ENCODE measurements around the gene SH3BP4. TPM values are rescaled to one million over a fixed set of nuclear protein-coding genes. Genes with fewer than 3 reads are reported as not detected.

Gene SH3BP4
- total and polyA plus RNA-seq, 2 of the 8 experiments (the other 6 are each of a cell fraction or from before 2014, with no cell fraction given) = 28.3 to 35.4 TPM

GRCh38 chr2:234939576-234939975 is 12.2 kb upstream of the SH3BP4 start:
- no peak overlapping the region for H3K4me3 ChIP-seq (ENCODE audit: extremely low read depth in 1 of 4, insufficient read depth in 2 of 4, low read depth in 3 of 4, low read length in 4 of 4)
- no peaks in the 10 kb centered on the region for H3K79me1 ChIP-seq (ENCODE audit: low read depth, low read length)
- H3K18ac ChIP-seq (ENCODE audit: extremely low read depth, low read length) = no peak overlapping the region
- no peak overlapping the region for H2BK12ac ChIP-seq (ENCODE audit: low read depth, low read length)
- no peak overlapping the region for H3K4me2 ChIP-seq (ENCODE audit: insufficient read depth in 1 of 2, low read depth in 2 of 2, low read length in 2 of 2)
- no peak overlapping the region for H2AK5ac ChIP-seq (ENCODE audit: low read depth, low read length)
- no peak overlapping the region for H2BK15ac ChIP-seq (ENCODE audit: low read length)
- H3K9me3 ChIP-seq (ENCODE audit: insufficient read depth in 2 of 2, low read depth in 1 of 2, low read length in 1 of 2) = no peaks in the 10 kb centered on the region
- DNase-seq (ENCODE audit: low read depth in 1 of 2, low spot score in 2 of 2) (no peak), FAIRE-seq (no peak)
- H4K8ac ChIP-seq (ENCODE audit: extremely low read depth, insufficient read depth, low read length) = no peak overlapping the region
- no peaks in the 10 kb centered on the region for H3K36me3 ChIP-seq (ENCODE audit: control insufficient read depth in 2 of 4, insufficient read depth in 4 of 4, low read length in 3 of 4)
- H3K4ac ChIP-seq (replicated peaks; ENCODE audit: insufficient read length, low read depth, low read length) = no peak overlapping the region
- no peaks in the 10 kb centered on the region for H3K79me2 ChIP-seq (ENCODE audit: control insufficient read depth in 1 of 2, insufficient read depth in 2 of 2, low read length in 2 of 2)
- peaks cover 3% of the 10 kb centered on the region; the same call in 1 of the 2 replicates for H3K23me2 ChIP-seq (ENCODE audit: low read depth, low read length)
- no peak overlapping the region for H4K5ac ChIP-seq (ENCODE audit: insufficient read length, low read depth, low read length)
- H4K20me1 ChIP-seq (replicated peaks in 1 of 2; ENCODE audit: control insufficient read depth in 1 of 2, insufficient read depth in 2 of 2, low read length in 2 of 2) = no peaks in the 10 kb centered on the region
- no peak overlapping the region for H2BK5ac ChIP-seq (ENCODE audit: low read depth, low read length)
- no peak overlapping the region for H2BK20ac ChIP-seq (ENCODE audit: low read length)
- H3K14ac ChIP-seq (ENCODE audit: insufficient read length) = no peak overlapping the region
- H3K23ac ChIP-seq (ENCODE audit: insufficient read length) = no peak overlapping the region
- ChIA-PET POLR2A (ENCODE audit: partially characterized antibody) (no interaction called here), CTCF (ENCODE audit: partially characterized antibody) (interaction anchor here (1.2 kb wide), 1 partner anchor 11 kb away, joined by 3 read pairs; no protein-coding TSS in a partner anchor)
- H2BK120ac ChIP-seq (replicated peaks; ENCODE audit: low read depth, low read length) = no peak overlapping the region
- H3K4me1 ChIP-seq (replicated peaks in 1 of 4; ENCODE audit: control insufficient read depth in 3 of 4, insufficient read depth in 4 of 4, low read length in 3 of 4) = peaks cover 0 to 9% (median 3%) of the 10 kb centered on the region in 4 experiments; a peak in 1 of 7 replicates
- no peak overlapping the region for H3K27ac ChIP-seq (ENCODE audit: low read depth, low read length)
- H3K9ac ChIP-seq (replicated peaks in 1 of 4; ENCODE audit: extremely low read depth in 1 of 4, low read depth in 3 of 4, low read length in 3 of 4) = no peak overlapping the region
- H4K91ac ChIP-seq (replicated peaks; ENCODE audit: insufficient read length, low read length) = no peak overlapping the region
- H3K56ac ChIP-seq (replicated peaks; ENCODE audit: insufficient read length, low read depth, low read length) = no peak overlapping the region
- WGBS, 2 experiments (ENCODE audit: extremely low coverage in 1 of 2, insufficient coverage in 1 of 2, insufficient read length in 1 of 2, insufficient replicate concordance in 2 of 2, low coverage in 1 of 2, low lambda C conversion rate in 2 of 2, missing lambda C conversion rate in 1 of 2) = 91% methylated on average over 4 of the region's 4 CpGs; no CpG with 5 or more reads in 1 of the 2 experiments
- H2AFZ ChIP-seq (ENCODE audit: low read length) = no peak overlapping the region
- no peaks in the 10 kb centered on the region; a peak in 2 of 7 replicates for H3K27me3 ChIP-seq (replicated peaks in 1 of 4; ENCODE audit: control insufficient read depth in 3 of 4, extremely low read depth in 1 of 4, insufficient read depth in 3 of 4, low read length in 3 of 4)
- TF ChIP-seq NRF1 (IDR thresholded peaks at IDR 0.05; ENCODE audit: low read depth, low read length) = no peak
- no peak for TF ChIP-seq SUZ12 (IDR thresholded peaks at IDR 0.05; ENCODE audit: low read length)
- TF ChIP-seq, protein P1, sequence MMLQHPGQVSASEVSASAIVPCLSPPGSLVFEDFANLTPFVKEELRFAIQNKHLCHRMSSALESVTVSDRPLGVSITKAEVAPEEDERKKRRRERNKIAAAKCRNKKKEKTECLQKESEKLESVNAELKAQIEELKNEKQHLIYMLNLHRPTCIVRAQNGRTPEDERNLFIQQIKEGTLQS (IDR thresholded peaks at IDR 0.05; ENCODE audit: insufficient read depth, low read depth, low read length) = no peak
- TF ChIP-seq HDAC6 (IDR thresholded peaks at IDR 0.05; ENCODE audit: low read depth, low read length) = no peak
- TF ChIP-seq CEBPB (IDR thresholded peaks at IDR 0.05; ENCODE audit: low read depth, low read length) = no peak
- TF ChIP-seq RBBP5 (IDR thresholded peaks at IDR 0.05; ENCODE audit: borderline replicate concordance, low read depth, low read length) = no peak
- TF ChIP-seq BRCA1 (IDR thresholded peaks at IDR 0.05; ENCODE audit: low read depth, low read length) = no peak
- no peak for TF ChIP-seq SIRT6 (IDR thresholded peaks at IDR 0.05; ENCODE audit: low read length)
